HG02678 (cell line): ENCODE data around the gene FPGS.

Experiments used
- ATAC-seq: cut with Tn5 transposase; IDR thresholded peaks from one replicate; pipeline ENCODE4 v1.9.1; 2021; ENCODE audit warnings: mild to moderate bottlenecking, moderate library complexity; ENCODE audit not compliant: unreplicated experiment

FPGS gene

DNA sequence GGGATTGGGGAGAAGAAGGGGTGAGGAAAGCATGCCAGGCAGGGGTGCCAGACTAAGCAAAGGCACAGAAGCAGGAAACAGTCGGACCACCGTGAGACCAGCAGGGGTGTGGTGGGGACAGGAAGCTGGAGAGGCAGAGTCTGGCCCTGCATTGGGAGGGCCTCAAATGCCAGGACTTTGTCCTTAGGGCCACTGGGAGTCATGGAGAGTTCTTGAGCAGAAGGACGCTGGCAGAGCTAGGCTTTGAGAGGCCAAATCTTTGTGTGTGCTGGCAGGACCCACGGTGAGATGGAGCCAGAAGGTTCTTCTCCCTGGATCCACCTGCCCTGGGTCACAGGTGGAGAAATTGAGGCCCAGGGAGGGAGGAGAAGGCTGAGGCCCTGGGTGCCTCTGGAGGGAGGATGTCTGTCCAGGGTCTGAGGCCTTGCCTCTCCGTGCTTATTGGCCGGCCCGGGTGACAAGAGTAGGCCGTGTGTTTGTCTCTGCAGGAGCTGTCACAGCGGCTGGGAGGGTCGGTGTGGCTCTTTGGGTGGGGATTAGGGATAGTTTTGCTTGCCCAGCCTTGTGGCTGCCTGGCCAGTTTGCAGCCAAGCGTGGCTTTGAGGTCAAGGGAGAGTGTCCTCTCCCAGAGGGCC is 53.5 kb downstream of the FPGS start:
- no peak for ATAC-seq

DNA sequence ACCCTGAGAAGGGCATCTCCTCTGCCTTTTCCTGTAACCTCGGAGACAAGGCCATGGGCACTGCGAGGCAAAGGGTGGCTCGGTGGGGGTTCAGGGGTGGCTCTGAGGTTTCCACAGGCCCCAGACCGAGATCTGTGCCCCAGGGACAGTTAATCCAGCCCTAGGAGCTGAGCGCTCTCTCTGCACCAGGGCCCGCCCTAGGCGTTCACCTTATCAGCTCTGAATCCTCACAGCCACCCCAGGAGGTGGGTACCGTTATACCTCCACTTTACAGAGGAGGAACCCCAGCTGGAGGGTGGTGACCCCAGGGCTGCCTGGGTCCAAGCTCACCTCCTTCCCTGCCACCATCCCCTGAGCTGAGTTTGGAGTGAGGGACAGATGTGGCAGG is 54.0 kb downstream of the FPGS start:
- no peak for ATAC-seq

- no peak for ATAC-seq
Observed at GRCh38 chr9:127857278-127857677, 54.6 kb downstream of the FPGS start.

GRCh38 chr9:127858041-127858512 is 55.4 kb downstream of the FPGS start:
- ATAC-seq: no peak

DNA sequence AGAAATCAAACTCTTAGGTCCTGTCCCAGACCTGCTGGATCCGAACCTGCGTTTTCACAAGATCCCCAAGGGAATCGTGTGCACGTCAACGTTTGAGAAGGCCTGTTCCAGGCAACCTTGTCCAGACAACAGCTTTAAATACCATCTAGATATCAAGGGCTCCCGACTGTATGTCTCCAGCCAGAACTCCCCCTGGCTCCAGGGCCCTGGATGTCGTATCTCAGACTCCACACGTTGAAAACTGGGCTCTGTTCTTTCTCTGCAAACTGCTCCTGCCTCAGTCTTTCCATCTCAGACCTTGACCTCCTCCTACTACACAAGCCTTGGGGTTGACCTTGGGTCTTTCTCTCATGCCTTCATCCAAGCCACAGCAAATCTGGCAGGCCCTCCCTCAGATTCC is 57.6 kb downstream of the FPGS start:
- no peak for ATAC-seq

DNA sequence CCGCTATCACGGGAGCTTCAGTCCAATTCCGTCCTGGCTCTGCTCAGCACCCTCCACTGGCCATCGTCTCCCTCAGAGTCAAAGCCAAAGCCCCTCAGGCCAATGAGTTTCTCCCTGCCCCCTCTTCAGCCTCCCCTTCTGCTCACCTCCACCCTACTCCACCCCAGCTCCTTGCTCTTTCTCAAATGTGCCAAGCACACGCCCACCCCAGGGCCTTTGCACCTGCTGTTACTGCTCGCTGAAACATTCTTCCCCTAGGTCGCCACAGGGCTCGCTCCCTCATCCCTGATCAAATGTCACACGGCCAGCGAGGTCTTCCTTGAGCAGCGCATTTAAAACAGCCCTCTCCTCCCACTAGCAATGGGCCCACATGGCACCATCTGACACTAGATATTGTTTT is 58.1 kb downstream of the FPGS start:
- ATAC-seq: no peak

- ATAC-seq: no peak
Observed at GRCh38 chr9:127862075-127863011, 59.7 kb downstream of the FPGS start.

GRCh38 chr9:127863191-127863621 is 60.5 kb downstream of the FPGS start:
- no peak for ATAC-seq
